Stimulated activated CD8-positive, alpha-beta memory T cell treated with anti-CD3 and anti-CD28 coated beads, Interleukin-7, amount 100 ng/mL, for 48 hours (primary cell): ENCODE measurements around the gene MRPL27.
"Not testable (repeated sequence)": the region's sequence is repeated elsewhere in the genome, so short reads cannot be mapped to it uniquely, and the experiment has no call there.

Experiments
- DNase-seq, 2 donors: peaks; one replicate each; pipeline ENCODE4 v3.0.0-alpha.2; 2020; ENCODE audit warnings: low read depth in 1 of 2; ENCODE audit errors: extremely low read depth in 1 of 2

Gene MRPL27

DNA sequence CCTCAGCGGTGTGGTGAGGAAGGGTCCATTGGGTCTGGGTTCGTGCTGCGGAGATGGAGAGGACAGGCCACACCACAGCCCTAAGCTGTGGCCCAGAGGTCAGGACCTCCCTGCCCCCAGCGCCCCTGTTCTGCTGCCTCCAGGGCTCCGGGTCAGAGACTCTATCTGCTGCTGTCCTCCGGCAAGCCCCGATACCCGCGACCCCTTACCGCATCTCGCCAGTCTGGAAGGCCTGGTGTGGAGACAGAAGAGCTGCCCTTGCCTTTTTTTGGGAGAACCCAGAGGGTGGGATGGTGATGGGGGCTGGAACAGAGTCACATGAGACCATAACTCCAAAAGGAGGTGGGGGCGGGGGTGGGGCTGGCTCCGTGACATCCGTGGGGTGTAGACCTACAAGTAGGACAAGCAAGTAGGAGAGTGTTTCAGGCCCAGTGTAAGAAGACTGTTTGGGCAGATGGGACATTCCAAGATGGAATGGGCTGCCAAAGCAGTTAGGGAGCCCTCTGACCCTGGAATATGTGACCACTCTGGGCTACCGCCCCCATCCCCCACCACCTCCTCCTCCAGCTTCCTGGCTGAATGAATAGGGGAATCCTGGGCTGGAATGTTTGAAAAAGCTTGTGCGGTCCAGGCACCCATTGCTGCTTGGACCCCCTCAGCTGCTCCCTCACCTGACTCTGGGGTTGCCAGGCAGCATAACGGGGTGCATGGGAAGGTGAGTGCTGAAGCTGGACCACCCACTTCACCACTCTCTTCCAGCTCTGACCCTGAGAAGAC is 25.7 kb downstream of the MRPL27 start:
- DNase-seq: no peak

- no peak for DNase-seq
Observed at GRCh38 chr17:50346313-50347116, 26.5 kb downstream of the MRPL27 start.

- DNase-seq: peak; percentile 79 to 81
Observed at GRCh38 chr17:50345432-50346312, 27.3 kb downstream of the MRPL27 start, which contains the start of gene XYLT2. TSS of gene XYLT2 (plus strand) at chr17:50346126. CDS start at chr17:50346141, 15 bp downstream.

- no peak for DNase-seq
Observed at GRCh38 chr17:50344731-50345365, 28.1 kb downstream of the MRPL27 start.

DNA sequence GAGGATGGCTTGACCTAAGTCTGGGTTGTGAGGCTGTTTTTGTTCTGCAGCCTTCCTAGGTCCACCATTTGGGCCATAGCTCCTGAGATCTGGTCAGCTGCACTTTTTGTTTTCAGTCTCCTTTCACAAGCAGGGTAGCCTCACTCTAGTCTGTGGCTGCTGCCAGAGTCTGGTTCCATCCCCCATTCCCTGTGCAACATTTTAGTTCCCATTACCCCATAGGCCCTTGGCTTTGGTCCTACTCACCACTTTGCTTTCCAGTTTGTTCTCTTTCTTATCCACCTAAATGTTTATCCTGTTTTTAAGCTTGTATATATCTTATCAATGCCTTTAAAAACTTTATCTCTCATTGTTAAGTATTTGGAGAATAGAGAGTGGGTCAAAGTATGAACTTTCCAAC is 33.6 kb downstream of the MRPL27 start:
- no peak for DNase-seq

DNA sequence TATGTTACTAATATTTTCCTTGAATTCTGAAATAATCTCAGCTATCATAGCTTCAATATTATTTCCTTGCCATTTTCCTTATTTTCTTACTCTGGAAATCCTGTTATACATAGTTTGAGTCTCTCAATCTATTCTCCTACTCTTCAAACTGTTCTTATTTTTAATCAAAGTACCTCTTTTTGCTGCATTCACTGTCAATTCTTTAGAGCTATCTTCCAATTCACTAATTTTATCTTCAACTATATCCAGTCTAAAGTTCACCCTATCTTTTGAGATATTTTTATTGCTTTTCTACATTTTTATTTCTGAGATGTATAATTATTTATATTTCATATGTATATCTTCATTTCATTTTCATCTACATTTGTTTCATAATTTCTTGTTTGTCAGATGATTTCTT is 34.3 kb downstream of the MRPL27 start:
- no peak for DNase-seq

GRCh38 chr17:50337956-50338355 is 35.0 kb downstream of the MRPL27 start:
- DNase-seq: no peak

GRCh38 chr17:50333291-50334057 is 39.5 kb downstream of the MRPL27 start:
- not testable (repeated sequence) for DNase-seq

DNA sequence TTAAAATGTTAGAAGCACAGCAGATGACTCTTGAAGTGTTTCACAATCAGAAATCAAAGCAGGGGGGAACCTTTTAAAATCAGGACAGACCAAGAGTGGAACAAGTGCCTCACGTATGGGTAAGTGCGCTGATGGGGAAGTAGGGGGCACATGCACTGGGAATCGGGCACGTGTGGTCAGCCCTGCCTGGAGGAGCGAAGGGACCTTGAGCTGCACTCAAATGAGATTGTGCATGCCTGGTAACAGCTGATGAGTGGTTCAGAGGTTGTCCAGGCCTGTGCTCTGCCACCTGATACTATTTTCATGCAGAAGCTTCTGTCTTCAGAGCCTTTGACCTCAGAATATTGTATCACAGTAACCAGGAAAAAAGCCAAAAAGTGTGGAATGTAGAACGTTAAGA is 40.8 kb downstream of the MRPL27 start:
- DNase-seq: no peak

DNA sequence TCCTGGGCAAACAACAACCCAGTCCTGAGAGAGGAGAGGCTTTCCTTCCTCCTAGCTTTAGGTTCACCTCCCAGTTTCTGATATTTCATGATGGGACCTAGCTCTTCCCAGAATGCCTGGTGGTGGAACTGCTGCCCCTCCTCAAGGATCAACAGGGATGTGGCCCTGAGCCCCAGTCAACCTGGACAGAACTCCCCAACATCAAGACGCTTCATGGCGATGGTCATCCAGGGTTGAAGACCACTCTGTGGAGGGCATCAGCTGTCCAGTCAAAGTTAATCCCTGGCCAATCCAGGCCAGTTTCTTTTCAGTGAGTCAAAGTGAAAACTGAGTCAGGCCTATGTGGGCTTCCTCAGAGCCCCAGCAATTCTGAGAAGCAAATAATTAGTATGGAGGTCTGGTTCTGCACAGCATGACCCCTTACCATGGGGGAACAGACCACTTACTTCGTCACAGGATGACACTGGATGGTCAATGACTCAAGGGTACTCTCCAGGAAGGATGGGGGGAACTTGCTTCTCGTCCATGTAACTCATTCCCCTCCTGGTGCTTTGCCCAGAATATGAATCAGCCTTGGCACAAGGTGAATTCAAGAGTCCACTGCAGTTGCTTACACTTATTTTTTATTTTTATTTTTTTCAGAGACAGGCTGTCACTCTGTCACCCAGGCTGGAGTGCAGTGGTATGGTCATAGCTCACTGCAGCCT is 41.7 kb downstream of the MRPL27 start:
- peak in 1 of 2 donors; percentile 55 for DNase-seq

GRCh38 chr17:50330151-50330775 is 42.7 kb downstream of the MRPL27 start:
- no peak for DNase-seq

DNA sequence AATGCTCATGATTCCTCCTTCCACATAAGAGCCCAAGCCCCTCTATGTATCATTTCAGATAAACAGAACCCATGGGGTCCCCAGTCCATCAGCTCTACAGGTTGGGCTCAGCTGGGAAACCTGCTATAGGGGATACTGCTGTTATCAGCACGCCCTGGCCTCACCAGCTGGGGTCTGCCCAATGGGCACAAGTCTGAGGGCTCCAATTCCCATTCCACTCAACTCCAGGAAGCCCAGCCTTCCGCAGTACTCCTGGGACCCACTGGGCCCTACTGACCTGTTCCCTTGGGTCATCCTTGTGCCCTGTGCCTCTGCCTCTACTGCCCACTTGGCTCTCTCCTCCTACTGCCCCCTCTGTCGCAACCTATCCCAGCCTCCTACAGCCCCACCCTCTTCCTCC is 43.3 kb downstream of the MRPL27 start:
- DNase-seq: no peak

GRCh38 chr17:50328363-50329325 is 44.3 kb downstream of the MRPL27 start:
- DNase-seq: no peak

DNA sequence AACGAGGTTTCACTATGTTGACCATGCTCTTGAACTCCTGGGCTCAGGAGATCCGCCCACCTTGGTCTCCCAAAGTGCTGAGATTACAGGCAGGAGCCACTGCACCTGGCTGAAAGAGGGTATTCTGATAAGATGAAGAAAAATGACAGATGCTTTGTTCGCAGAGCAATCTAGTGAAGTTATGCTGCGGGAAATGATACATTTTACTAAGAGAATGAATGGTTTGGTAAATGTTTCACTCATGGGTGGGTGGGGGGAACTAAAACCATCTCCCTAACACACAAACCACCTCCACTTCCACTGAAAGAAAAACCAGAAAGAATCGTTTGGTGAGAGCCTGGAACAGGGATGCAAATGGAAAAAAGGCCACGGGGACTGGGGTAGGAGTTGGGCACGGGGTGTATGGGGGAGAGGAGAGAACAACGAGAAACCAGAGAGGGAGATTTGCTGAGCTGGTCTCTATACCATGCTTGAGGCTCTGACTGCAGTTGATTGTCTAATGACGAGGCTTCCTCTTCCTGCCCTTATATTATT is 46.1 kb downstream of the MRPL27 start:
- DNase-seq: no peak

GRCh38 chr17:50325906-50326305 is 47.1 kb downstream of the MRPL27 start:
- DNase-seq: no peak

DNA sequence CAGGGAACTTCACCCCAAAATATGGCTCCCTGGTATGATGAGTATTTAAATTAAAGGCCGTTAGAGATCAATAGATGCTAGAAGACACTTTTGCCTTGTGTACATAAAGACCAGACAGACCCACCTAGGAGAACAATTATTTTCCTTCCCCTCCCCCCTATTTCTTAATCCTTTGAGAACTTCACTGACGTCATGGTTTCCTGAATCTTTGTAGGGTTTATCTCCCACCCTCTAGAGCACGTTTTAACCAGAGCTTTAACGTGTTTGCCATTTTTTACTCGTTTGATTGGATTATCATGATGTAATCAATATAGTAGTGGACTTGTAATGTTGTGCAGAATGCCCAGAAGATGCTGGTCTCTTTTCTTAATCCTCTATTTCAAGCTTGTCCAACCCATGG is 49.9 kb downstream of the MRPL27 start:
- DNase-seq: no peak

DNA sequence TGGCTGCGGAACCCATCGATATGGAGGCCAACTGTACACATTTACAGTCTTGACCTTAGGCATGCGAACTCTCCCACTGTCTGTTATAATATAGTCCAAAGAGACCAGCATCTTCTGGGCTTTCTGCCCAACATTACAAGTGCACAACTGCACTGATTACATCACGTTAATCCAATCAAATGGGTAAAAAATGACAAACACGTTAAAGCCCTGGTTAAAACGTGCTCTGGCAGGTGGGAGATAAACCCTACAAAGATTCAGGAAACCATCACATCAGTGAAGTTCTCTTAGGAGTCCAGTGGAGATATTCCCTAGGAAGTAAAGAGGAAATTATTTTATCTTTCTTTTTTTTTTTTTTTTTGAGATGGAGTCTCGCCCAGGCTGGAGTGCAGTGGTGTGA is 50.7 kb downstream of the MRPL27 start:
- no peak for DNase-seq
